ENCODE data around the gene SERPINA6.

Gene SERPINA6

DNA sequence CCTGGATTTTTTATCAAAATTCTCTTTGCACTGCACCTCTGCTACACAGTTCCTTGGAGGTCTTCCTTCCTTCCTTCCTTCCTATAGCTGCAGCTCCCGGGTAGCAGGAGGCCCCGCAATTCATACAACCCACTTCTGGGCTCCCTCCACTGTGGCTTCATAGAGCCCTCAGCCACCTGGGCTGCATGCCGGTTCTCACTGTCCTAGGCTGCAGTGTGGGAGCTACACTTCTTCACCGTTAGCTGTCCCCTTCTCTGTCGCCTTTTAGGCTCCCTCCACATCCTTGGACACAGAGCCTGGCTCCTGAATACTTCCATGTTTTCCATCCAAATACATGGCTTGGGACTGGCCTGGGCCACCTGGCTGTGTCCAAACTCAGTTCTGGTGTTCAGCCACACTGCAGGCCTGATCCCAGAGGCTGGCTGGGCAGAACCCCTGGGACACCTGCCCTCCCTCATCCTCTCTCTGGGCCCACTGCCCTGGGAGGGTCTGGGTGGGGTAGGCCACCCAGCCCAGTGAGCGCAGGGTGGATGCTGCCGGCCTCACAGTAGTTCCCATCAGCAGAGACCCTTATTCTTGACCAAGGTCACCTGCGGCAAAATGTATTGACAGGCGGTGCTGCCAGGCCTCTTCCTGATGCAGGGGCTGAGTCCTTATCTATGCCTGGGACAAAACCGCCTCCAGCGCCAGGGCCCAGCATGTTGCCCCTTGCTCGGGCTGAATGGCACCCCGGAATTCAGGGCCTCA is 31.8 kb downstream of the SERPINA6 start:
- H3K27me3 Mint-ChIP-seq (ENCODE audit: low read depth) = peaks cover 3% of the 10 kb centered on the region
- H3K36me3 Mint-ChIP-seq (ENCODE audit: low read depth) = no peaks in the 10 kb centered on the region
- TF ChIP-seq, protein P1, sequence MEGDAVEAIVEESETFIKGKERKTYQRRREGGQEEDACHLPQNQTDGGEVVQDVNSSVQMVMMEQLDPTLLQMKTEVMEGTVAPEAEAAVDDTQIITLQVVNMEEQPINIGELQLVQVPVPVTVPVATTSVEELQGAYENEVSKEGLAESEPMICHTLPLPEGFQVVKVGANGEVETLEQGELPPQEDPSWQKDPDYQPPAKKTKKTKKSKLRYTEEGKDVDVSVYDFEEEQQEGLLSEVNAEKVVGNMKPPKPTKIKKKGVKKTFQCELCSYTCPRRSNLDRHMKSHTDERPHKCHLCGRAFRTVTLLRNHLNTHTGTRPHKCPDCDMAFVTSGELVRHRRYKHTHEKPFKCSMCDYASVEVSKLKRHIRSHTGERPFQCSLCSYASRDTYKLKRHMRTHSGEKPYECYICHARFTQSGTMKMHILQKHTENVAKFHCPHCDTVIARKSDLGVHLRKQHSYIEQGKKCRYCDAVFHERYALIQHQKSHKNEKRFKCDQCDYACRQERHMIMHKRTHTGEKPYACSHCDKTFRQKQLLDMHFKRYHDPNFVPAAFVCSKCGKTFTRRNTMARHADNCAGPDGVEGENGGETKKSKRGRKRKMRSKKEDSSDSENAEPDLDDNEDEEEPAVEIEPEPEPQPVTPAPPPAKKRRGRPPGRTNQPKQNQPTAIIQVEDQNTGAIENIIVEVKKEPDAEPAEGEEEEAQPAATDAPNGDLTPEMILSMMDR (IDR thresholded peaks at IDR 0.05; ENCODE audit: unreplicated experiment in 3 of 3) = no peak
- H3K27ac Mint-ChIP-seq = no peak overlapping the region
- H3K4me3 Mint-ChIP-seq = no peak overlapping the region
- H3K9me3 Mint-ChIP-seq = no peaks in the 10 kb centered on the region
- no peaks in the 10 kb centered on the region for H3K4me1 Mint-ChIP-seq

DNA sequence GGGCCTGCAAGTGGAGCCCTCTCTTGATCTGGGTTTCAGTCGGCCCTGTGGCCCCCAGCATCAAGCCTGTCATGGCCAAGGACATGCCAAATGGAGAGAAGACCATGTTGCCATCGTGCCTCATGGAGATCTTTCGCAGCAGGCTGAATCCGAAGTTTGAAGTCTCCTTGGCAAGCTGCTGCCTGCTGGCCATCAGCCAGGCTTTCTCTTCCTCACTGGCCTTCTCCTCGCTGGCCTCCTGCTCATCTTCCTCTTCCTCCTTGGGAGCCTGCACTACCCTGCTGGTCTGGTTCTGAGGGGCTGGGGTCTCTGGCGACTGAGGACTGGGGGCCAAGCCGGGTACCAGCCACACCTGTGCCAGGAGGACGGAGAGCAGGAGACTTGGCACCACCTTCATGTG is 32.9 kb downstream of the SERPINA6 start:
- H3K9me3 Mint-ChIP-seq = no peaks in the 10 kb centered on the region
- H3K36me3 Mint-ChIP-seq (ENCODE audit: low read depth) = no peaks in the 10 kb centered on the region
- no peak overlapping the region for H3K27ac Mint-ChIP-seq
- H3K4me3 Mint-ChIP-seq = no peak overlapping the region
- no peaks in the 10 kb centered on the region for H3K4me1 Mint-ChIP-seq
- TF ChIP-seq, protein P1 (IDR thresholded peaks at IDR 0.05; ENCODE audit: unreplicated experiment in 3 of 3) = no peak
- peaks cover 3% of the 10 kb centered on the region for H3K27me3 Mint-ChIP-seq (ENCODE audit: low read depth)

DNA sequence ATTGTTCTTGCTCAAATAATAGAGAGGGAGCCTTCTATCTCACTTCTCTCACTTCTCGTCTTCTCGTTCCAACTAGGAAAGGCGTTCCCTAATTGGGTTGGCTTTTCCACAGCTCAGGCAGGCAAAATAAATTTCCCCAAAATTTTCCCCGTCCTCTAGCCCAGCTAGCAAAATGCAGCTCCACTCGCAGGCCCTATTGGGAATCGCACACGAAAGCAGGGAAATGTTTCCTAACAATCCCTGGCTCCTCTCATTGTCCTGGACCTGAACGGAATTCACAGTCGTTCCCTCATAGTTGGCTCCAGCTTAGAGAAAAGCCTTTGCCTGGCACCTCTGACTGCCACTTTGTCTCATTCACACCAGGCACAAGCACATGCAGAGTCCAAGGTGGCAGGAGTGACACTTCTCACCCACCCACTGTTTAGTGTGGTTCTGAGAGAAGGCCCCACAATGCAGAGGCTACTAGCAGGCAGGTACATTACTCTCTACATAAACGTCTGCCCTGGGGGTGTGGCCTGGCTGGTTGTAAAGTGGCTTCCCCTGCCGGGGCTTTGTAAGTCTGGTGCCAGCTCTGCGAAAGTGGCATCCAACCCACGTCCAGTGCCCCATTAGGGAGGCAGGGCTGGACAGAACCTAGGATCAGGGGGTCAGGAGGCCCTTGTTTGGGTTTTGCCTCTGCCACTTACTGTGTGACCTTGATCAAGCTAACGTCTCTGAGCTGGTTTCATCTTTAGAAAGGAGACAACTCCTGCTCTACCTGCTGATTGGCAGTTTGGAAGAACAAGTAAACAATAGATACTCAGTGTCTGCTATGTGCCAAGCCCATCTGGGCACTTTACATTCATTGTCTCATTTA is 34.3 kb downstream of the SERPINA6 start:
- H3K36me3 Mint-ChIP-seq (ENCODE audit: low read depth) = no peaks in the 10 kb centered on the region
- TF ChIP-seq, protein P1 (IDR thresholded peaks at IDR 0.05; ENCODE audit: unreplicated experiment in 3 of 3) = no peak
- no peak overlapping the region for H3K27ac Mint-ChIP-seq
- H3K9me3 Mint-ChIP-seq = no peaks in the 10 kb centered on the region
- H3K4me3 Mint-ChIP-seq = no peak overlapping the region
- H3K27me3 Mint-ChIP-seq (ENCODE audit: low read depth) = peaks cover 3% of the 10 kb centered on the region
- no peaks in the 10 kb centered on the region for H3K4me1 Mint-ChIP-seq

GRCh38 chr14:94285158-94285557 is 38.0 kb downstream of the SERPINA6 start:
- no peaks in the 10 kb centered on the region for H3K9me3 Mint-ChIP-seq
- TF ChIP-seq, protein P1 (IDR thresholded peaks at IDR 0.05; ENCODE audit: unreplicated experiment in 3 of 3) = no peak
- H3K4me3 Mint-ChIP-seq = no peak overlapping the region
- no peaks in the 10 kb centered on the region for H3K36me3 Mint-ChIP-seq (ENCODE audit: low read depth)
- no peaks in the 10 kb centered on the region for H3K27me3 Mint-ChIP-seq (ENCODE audit: low read depth)
- no peak overlapping the region for H3K27ac Mint-ChIP-seq
- H3K4me1 Mint-ChIP-seq = no peaks in the 10 kb centered on the region

DNA sequence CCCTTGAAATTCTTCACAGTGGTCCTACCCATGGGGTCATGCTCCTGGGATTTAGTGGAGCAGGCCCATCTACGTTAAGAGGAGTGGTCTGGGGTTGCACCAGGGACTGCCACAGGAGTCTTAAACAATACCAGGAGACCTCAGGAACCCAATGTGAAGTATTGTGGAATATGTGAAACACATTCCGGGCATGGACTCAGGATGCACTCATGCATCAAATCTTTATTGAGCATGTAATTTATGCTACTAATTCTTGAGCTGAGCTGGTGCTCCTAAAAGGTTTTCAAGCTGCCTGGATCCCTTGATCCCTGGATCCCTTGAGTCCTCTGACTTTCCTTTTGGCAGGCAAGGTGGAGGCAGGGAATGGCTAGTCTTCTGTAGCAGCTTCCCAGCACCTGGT is 38.9 kb downstream of the SERPINA6 start:
- no peaks in the 10 kb centered on the region for H3K27me3 Mint-ChIP-seq (ENCODE audit: low read depth)
- TF ChIP-seq, protein P1 (IDR thresholded peaks at IDR 0.05; ENCODE audit: unreplicated experiment in 3 of 3) = no peak
- no peak overlapping the region for H3K4me3 Mint-ChIP-seq

More for the DNA sequence above, 38.9 kb downstream of the SERPINA6 start:
- Mint-ChIP-seq H3K9me3 (no peaks in the 10 kb centered on the region), H3K4me1 (no peaks in the 10 kb centered on the region), H3K36me3 (ENCODE audit: low read depth) (no peaks in the 10 kb centered on the region), H3K27ac (no peak overlapping the region)
